ENCODE results near the gene NCAPD2.
"Not testable (repeated sequence)": the region's sequence is repeated elsewhere in the genome, so short reads cannot be mapped to it uniquely, and the experiment has no call there.

Gene NCAPD2

GRCh38 chr12:6497291-6497690, 3.4 kb downstream of the NCAPD2 start:
- not testable (repeated sequence) for ATAC-seq

DNA sequence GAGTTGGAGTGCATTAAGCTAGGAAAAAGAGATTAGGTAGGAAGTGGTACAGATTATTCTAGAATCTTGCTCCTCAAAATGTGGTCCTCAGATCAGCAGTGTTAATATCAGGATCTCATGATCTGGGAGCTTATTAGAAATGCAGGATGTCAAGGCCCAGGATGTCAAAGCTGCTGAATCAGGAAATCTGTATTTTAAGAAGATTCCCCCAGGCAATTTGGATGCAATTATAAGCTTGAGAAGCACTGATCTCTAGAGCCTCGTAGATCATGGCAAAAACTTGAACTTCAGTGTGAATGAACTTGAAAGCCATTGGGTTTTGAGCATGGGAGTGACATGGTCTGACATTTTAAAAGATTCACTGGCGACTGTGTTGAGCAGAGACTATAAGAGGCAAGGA, 6.6 kb downstream of the NCAPD2 start:
- ATAC-seq: no peak

- ATAC-seq: no peak
Measured at GRCh38 chr12:6507102-6507998, 13.4 kb downstream of the NCAPD2 start.

- no peak for ATAC-seq
Measured at GRCh38 chr12:6508087-6508486, 14.2 kb downstream of the NCAPD2 start.

DNA sequence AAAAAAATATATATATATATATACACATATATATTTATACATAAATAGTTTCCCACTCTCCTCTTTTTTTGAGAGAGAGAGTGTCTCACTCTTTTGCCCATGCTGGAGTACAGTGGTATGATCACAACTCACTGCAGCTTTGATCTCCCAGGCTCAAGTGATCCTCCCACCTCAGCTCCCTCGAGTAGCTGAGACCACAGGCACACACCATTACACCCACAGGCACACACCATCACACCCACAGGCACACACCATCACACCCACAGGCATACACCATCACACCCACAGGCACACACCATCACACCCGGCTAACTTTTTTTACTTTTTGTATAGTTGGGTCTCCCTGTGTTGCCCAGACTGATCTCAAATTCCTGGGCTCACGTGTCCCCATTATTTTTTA, 26.3 kb downstream of the NCAPD2 start:
- ATAC-seq: no peak

DNA sequence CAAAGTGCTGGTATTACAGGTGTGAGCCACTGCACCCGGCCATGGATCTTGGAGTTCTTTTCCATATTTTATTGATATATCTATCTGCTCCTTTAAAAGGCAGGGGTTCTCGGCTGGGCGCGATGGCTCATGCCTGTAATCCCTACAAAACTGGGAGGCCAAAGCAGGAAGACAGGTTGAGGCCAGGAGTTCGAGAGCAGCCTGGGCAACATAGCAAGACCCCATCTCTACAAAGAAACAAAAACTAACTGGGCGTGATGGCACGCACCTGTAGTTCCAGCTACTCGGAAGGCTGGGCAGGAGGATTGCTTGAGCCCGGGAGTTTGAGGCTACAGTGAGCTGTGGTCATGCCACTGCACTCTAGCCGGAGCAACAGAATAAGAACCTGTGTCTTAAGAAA, 28.3 kb downstream of the NCAPD2 start:
- no peak for ATAC-seq

DNA sequence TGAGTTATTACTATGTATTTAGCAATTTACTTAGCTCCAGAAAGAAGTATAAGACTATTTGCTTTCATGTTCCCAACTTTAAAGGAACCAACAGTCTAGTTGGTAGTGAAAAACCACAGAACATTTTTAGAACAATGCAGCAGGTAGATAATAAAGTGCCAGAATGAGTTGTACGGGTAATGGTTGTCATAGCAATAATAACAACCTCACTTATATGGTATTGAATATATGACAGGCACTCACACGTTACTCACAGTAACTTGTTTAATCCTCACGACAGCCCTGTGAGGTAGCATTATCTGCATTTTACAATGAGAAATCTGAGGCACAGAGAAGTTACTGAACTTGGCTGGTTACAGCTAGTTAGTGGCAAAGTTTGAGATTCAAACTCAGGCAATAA, 29.8 kb downstream of the NCAPD2 start:
- ATAC-seq: peak; percentile 76 to 92

DNA sequence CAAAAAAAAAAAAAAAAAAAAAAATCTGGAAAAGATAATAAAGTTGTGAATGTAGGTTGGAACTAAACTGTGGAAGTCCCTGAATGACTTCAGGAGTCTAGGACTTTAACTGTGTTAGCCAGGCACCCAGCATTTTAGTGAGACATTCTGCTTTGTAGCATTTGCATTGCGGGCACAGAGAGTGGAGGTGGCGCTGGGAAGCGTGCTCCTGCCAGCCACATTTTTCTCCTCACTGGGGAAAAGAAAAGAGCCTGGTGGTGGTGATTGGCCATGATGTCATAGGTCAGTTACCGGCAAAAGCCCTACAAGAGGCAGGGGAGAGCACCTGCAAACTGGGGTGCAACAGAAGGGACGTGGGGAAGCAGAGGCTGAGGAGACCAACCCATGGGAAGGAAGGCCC, 30.7 kb downstream of the NCAPD2 start:
- ATAC-seq: no peak

- ATAC-seq: no peak
Measured at GRCh38 chr12:6526201-6526600, 32.3 kb downstream of the NCAPD2 start.

- ATAC-seq: no peak
Measured at GRCh38 chr12:6526766-6527525, 33.0 kb downstream of the NCAPD2 start.

DNA sequence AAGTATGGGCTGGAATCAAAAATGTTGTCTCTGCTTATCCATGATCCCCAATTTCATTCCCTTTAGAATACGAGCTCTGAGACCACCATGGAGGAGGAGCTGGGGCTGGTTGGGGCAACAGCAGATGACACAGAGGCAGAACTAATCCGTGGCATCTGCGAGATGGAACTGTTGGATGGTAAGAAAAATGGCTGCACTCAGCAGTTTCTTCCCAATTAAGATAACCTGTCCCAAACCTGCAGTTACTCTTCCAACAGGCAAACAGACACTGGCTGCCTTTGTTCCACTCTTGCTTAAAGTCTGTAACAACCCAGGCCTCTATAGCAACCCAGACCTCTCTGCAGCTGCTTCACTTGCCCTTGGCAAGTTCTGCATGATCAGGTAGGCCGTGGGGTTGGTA, 33.8 kb downstream of the NCAPD2 start:
- ATAC-seq: no peak

GRCh38 chr12:6528539-6529235, 34.8 kb downstream of the NCAPD2 start:
- no peak for ATAC-seq

DNA sequence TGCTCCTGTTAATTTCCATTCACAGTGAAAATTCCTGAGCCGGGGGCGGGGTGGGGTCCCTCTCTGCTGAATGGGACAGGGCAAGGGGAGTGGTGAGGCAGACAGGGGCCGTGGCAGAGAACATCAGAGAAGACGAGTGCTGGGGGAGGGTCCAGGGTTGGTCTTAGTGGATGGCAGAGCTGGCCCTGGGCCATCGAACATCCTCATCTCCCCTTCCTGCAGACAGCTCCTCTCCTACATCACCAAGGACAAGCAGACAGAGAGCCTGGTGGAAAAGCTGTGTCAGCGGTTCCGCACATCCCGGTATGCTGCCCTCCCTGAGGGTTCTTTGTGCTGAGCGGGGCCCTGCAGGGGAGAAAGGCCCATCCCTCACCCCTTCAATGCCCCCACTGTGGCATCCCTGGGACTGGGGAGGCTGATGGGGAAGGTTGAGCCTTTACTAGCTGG, 35.4 kb downstream of the NCAPD2 start:
- ATAC-seq: no peak

- ATAC-seq: no peak
Measured at GRCh38 chr12:6530576-6531260, 36.8 kb downstream of the NCAPD2 start.

DNA sequence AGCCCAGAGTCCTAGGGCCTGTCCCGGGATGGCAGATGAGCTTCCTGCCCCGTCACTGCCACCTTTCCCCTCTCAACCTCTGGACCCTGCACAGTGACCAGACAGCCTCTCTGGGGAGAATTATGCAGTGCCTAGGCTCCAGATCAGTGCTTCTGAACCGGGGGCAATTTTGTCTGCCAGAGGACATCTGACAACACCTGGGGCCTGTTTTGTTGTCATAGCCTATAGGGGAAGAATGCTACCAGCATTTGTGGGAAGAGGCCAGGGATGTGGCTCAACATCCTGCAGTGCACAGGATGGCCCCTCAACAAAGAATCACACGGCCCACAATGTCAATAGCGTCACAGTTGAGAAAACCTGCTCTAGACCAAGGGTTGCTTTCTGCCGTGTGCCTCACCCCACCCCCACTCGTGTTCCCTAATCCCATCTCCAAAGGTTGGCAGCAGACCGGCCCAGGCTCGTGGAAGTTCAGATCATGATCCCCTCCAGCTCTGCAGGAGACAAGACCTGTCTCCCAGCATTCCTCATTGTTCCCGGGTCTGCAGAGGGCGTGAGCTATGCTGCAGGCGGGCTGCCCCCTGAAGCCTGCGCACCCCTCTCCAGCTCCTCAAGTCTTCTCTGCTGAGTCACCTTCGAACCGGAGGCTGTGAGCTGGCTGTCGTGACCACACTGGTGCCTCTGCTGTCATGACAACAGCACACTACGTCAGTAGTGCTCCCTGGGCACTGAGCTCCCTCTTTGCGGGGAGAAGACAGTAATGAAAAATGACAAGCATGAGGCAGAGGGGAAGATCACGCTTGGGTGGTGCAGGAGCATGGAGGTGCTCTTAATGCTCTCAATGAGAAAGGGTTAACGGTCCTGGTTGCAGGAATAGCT, 38.4 kb downstream of the NCAPD2 start:
- ATAC-seq: peak; percentile 68 to 75

GRCh38 chr12:6532927-6533652, 39.2 kb downstream of the NCAPD2 start:
- no peak for ATAC-seq

DNA sequence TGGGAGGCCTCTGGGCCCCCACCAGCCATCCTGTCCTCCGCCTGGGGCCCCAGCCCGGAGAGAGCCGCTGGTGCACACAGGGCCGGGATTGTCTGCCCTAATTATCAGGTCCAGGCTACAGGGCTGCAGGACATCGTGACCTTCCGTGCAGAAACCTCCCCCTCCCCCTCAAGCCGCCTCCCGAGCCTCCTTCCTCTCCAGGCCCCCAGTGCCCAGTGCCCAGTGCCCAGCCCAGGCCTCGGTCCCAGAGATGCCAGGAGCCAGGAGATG, 39.7 kb downstream of the NCAPD2 start:
- no peak for ATAC-seq

GRCh38 chr12:6533923-6534694, 40.2 kb downstream of the NCAPD2 start, which contains the start of gene GAPDH:
TSS of gene GAPDH (plus strand) at chr12:6534517. CDS start at chr12:6534833, 316 bp downstream.
- peak; percentile 57 to 64 for ATAC-seq

DNA sequence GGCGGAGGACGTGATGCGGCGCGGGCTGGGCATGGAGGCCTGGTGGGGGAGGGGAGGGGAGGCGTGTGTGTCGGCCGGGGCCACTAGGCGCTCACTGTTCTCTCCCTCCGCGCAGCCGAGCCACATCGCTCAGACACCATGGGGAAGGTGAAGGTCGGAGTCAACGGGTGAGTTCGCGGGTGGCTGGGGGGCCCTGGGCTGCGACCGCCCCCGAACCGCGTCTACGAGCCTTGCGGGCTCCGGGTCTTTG, 40.7 kb downstream of the NCAPD2 start:
- peak in 1 of 2 donors; percentile 28 for ATAC-seq

GRCh38 chr12:6534945-6535696, 41.2 kb downstream of the NCAPD2 start:
- ATAC-seq: peak; percentile 2 to 5
